ENCODE results near the gene CERCAM.

CERCAM gene, protein sequence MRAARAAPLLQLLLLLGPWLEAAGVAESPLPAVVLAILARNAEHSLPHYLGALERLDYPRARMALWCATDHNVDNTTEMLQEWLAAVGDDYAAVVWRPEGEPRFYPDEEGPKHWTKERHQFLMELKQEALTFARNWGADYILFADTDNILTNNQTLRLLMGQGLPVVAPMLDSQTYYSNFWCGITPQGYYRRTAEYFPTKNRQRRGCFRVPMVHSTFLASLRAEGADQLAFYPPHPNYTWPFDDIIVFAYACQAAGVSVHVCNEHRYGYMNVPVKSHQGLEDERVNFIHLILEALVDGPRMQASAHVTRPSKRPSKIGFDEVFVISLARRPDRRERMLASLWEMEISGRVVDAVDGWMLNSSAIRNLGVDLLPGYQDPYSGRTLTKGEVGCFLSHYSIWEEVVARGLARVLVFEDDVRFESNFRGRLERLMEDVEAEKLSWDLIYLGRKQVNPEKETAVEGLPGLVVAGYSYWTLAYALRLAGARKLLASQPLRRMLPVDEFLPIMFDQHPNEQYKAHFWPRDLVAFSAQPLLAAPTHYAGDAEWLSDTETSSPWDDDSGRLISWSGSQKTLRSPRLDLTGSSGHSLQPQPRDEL

GRCh38 chr9:128420651-128421481 lies at the start of gene CERCAM:
CERCAM (plus strand) TSS chr9:128420857; CDS start chr9:128420878, 21 bp downstream.
- DNase-seq (ENCODE audit: low read depth in 3 of 3): peak in 1 of 3 experiments; percentile 40

DNA sequence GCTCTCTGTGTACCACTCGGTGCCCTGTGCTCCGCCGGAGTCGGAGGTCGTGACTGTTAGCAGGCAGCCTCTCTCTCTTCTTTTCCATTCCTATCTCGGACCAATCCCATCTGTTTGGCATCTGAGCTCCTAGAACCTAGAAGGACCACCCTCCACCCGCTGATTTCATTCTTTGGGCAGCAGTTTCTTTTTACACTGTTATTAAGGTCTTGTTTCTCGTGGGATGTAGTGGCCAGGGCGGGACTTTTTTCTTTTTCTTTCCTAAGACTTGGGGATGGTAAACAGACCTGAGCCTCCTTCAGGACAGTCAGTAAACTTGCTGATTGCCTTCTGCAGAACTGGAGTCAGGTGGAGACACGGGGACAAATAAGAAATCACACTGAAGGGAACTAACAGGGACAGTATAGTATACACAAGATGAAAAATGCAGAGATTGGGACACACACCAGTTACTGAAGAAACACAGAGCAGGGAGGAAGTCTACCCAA lies 49.0 kb upstream of the CERCAM start:
- no peak for DNase-seq (ENCODE audit: low read depth in 3 of 3)

GRCh38 chr9:128372188-128372641 lies 48.4 kb upstream of the CERCAM start:
- no peak for DNase-seq (ENCODE audit: low read depth in 3 of 3)

- no peak for DNase-seq (ENCODE audit: low read depth in 3 of 3)
Measured at GRCh38 chr9:128372784-128373183, 47.9 kb upstream of the CERCAM start.

DNA sequence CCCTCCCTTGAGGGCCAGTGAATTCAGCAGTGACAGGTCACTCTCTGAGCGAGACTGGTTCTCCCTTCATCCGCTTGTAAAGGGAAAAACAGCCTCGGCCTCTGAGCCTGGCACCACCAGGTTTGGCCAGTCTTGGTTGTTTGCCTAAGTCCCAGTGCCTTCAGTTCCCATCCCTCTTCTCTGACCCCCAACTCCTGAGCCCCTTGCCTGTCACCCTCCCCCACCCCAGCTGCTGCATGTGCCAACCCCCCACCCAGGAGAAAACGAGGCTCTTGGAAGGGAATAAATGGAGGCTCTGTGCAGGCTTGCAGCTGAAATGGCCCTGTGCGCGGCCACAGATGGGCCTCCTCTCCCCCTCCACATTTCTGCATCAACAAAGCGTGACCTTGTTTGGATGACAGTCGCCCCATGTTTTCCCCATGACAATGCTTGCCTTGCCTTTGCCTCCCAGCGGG lies 46.4 kb upstream of the CERCAM start:
- no peak for DNase-seq (ENCODE audit: low read depth in 3 of 3)

- no peak for DNase-seq (ENCODE audit: low read depth in 3 of 3)
Measured at GRCh38 chr9:128375865-128376264, 44.8 kb upstream of the CERCAM start.

- DNase-seq (ENCODE audit: low read depth in 3 of 3): no peak
Measured at GRCh38 chr9:128382261-128382660, 38.4 kb upstream of the CERCAM start.

GRCh38 chr9:128383007-128383753 lies 37.5 kb upstream of the CERCAM start:
- no peak for DNase-seq (ENCODE audit: low read depth in 3 of 3)

DNA sequence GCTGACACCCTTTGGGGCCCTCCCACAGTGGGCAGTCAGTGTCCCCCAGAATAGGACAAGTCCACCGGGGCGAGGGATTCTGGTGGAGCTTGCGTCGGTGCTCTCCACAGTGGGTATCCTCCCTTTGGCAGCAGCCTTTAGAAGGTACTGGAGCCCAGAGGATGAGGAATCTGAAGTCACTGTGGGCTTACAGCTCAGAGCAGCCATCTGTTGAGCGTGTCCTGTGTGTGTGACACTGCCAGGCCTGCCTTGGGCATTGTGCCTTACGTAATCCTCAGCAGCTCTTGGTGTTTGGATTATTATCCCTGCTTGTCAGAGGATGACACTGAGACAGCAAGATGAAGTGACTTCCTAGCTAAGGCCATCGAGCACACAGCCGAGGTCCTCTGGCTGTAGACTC lies 36.9 kb upstream of the CERCAM start:
- no peak for DNase-seq (ENCODE audit: low read depth in 3 of 3)

DNA sequence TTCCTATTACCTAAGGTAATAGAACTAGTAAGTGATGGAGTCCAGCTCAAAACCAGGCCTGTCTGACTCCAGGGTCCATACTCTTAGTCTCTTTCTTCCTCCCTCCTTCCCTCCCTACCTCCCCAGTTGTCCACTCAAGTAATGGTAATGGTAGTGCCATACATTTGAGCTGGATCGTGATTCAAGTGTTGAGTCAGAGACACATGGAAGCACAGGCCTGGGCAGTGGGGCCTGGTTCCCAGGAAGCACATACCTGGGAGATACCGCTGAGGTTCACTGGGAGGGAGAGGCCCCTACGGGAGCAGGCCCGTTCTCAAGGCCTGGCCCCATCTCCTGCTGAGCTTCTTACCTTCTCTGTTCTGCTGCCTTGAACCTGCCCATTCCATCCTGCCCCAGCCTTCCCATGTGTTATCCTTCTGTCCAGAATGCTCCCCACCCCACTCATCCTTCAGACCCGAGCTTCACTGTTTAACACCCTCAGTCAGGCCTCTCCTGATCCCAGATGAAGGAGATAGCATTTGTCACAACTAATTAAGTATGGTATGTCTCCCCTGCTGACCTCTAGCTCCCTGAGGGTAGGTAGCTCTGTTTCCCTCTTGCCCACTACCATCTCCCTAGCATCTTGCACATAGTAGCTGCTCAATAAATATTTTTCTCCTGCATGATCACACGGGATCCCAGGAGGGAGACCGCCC lies 35.7 kb upstream of the CERCAM start:
- DNase-seq (ENCODE audit: low read depth in 3 of 3): no peak

GRCh38 chr9:128385496-128386460 lies 34.9 kb upstream of the CERCAM start:
- DNase-seq (ENCODE audit: low read depth in 3 of 3): no peak

DNA sequence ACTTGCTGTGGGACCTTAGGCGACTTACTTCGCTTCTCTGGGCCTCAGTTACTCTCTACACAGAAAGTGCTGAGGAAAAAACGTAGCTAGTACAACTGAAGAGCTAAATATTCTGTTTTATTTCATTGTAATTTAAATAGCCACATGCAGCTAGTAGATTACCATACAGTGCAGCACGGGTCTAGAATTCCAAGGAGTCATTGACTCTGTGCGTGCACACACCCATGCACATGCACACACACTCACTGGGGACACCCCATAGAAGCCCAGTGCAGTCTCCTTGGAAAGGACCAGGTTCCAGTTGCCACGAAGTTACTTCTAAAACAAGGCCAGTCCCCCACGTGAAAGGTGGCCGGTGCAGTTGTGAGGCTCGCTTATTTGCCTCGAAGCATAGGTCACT lies 32.5 kb upstream of the CERCAM start:
- DNase-seq (ENCODE audit: low read depth in 3 of 3): no peak

GRCh38 chr9:128389395-128390149 lies 31.1 kb upstream of the CERCAM start:
- DNase-seq (ENCODE audit: low read depth in 3 of 3): no peak

GRCh38 chr9:128390150-128390812 lies 30.4 kb upstream of the CERCAM start:
- no peak for DNase-seq (ENCODE audit: low read depth in 3 of 3)

DNA sequence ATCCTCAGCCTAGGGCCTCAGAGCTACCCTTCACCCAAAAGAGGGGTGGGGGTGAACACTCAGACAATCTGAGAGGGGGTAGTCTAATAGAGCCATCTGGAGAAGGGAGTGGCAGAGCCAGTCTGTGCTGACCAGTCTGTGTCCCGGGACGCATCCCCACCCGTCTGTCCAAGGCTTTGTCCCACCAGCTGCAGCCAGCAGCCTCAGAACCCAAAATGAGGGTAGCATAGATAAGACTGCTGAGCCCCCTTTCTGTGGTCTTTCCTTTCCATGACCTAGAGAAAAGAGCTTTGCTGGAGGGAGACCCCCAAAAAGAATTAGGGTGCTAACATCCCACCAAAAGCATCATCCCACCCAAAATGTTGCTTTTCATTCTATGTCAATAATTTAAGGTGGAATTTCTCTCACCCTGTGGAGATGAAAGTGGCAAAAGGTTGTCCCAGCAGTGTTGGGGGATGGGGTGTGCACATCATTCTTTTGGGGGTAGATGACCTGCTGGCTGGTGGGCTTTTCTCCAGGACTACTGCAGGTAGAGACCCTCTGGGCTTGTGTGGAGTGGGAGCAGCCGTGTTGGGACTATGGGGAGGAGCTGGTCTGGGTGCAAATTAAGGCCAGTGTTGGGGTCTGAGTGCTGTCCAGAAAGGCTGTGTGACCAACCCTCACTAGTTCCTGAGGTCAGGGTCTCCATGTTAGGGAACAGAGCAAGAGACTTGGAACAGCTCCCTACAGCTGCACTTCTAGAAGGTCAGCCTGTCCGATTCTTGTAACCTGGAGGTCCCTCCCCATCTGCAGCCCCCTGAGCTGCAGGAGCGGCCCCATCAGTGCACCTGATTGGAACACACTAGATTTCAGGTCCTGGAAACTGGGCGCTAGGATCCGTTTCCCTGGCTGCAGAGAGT lies 29.6 kb upstream of the CERCAM start:
- no peak for DNase-seq (ENCODE audit: low read depth in 3 of 3)

DNA sequence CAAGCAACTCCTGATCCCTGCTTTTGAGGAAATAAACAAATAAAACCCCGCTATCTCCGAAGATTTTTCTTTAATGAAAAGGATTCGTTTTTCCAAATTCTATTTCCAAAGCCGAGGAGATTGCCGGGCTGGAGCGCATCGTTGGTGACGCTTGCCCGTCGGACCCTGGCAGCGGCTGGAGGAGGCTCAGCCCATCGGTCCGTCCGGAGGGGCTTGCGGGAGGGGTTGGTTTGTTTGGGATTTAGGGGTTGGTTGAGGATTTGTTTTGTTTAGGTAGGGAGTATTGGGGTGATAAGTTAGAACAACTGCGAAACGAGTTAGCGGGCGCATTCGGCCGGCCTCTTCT lies 28.7 kb upstream of the CERCAM start:
- DNase-seq (ENCODE audit: low read depth in 3 of 3): no peak
